ENCODE results near the gene RNF208. TPM values are rescaled to one million over a fixed set of nuclear protein-coding genes. Genes with fewer than 3 reads are reported as not detected.

The RNF208 gene
- total RNA-seq, 1 donor from 2014 or later: 4.3 TPM

DNA sequence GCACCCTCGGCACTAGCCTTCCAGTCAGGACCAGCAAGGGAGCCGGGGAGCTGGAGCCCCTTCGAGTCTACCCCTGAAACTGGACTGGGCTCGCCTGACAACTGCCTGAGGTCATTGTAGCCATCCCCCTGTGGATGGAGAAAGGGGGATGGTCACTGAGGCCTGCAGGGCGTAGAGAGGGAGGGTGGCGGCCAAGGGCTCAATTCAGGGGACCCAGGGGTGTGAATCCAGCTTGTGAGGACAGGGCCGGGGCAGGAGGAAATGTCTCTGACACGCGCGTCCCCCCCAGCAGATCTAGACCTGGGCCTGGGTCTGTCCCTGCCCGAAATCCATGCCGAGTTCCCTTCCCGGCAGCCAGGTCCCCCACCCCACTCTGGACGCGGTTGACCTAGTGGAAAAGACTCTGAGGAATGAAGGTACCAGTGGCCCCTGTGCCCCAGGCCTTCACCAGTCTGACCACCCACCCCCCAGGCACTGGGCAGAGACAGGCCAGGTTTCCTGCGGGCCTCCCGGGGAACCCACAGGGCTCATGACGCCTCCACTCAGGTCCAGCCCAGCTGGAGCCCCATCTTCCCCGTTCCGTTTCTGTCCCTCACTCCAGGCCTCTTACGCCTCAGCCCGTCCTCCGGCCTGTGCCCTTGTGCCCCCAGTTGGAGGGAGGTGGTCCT, 9.5 kb upstream of the RNF208 start:
- Mint-ChIP-seq H3K4me3 (ENCODE audit: unreplicated experiment) (no peak overlapping the region), H3K9me3 (ENCODE audit: unreplicated experiment) (no peaks in the 10 kb centered on the region), H3K27me3 (ENCODE audit: low read depth, unreplicated experiment) (no peaks in the 10 kb centered on the region), H3K4me1 (ENCODE audit: low read depth, unreplicated experiment) (no peaks in the 10 kb centered on the region), H3K36me3 (ENCODE audit: low read depth, unreplicated experiment) (no peaks in the 10 kb centered on the region), H3K27ac (ENCODE audit: unreplicated experiment) (no peak overlapping the region)
- Histone ChIP-seq H4K20me1 (ENCODE audit: insufficient read depth, low read length) (no peaks in the 10 kb centered on the region), H3K36me3 (ENCODE audit: insufficient read depth, low read length) (no peaks in the 10 kb centered on the region), H3K4me1 (ENCODE audit: insufficient read depth, low read length) (peaks cover 11% of the 10 kb centered on the region), H3K27ac (ENCODE audit: low read depth, low read length) (no peak overlapping the region), H3K4me3 (ENCODE audit: insufficient read depth, low read depth, low read length) (no peak overlapping the region), H3K4me2 (ENCODE audit: low read length) (no peak overlapping the region), H3K27me3 (ENCODE audit: insufficient read depth, low read length) (no peaks in the 10 kb centered on the region), H3K79me2 (ENCODE audit: insufficient read depth, low read length) (no peaks in the 10 kb centered on the region), H2AFZ (ENCODE audit: low read depth, low read length) (no peak overlapping the region), H3K9ac (ENCODE audit: low read length) (no peak overlapping the region), H3K9me3 (ENCODE audit: insufficient read depth, low read depth, low read length) (no peaks in the 10 kb centered on the region)
- DNase-seq (ENCODE audit: low read depth) (no peak), FAIRE-seq (no peak)
- TF ChIP-seq CTCF (IDR thresholded peaks at IDR 0.05; ENCODE audit: insufficient read depth, low read depth, low read length): no peak
- no peak for TF ChIP-seq EZH2 (IDR thresholded peaks at IDR 0.05; ENCODE audit: insufficient read depth, low read length)

DNA sequence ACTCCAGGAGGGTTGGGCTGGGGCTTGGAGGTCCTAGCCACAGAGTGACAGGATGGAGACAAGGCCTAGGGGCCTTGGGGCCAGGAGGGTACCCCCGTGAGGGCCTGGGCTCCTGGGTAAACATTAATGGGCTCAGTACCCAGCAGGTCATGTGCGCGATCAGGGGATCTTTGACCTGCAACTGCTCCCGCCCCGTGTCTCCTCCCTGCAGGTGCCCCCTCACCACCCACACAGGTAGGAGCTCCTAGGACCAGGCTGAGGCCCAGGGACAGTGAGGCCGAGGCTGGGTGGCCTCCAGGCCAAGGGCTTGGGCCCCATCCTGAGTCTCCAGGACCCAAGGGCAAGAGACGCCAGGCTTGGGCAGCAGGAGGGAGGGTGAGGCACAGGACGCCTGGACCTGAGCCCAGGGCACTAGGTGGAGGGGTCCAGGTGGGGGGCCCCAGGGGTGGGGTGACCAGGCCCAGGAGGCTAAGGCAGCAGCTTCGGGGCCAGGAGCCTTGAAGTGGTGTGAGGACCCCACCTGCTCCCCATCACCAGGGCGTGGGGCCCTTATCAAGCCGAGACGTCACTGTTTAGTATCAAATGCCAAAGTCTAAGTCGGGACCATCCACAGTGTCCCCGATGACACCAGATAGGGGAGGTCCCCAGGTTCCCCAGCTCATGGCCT, 8.8 kb upstream of the RNF208 start, which contains the start of gene SLC34A3:
Gene SLC34A3, plus strand, starts transcription at position 197 of the 667 bp plus-strand sequence. CDS start 802 bp downstream, outside the sequence.
- H3K27me3 ChIP-seq (ENCODE audit: insufficient read depth, low read length): no peaks in the 10 kb centered on the region
- H3K4me2 ChIP-seq (ENCODE audit: low read length): no peak within 1 kb of the TSS
- Mint-ChIP-seq H3K36me3 (ENCODE audit: low read depth, unreplicated experiment) (no peaks in the 10 kb centered on the region), H3K4me3 (ENCODE audit: unreplicated experiment) (no peak within 1 kb of the TSS), H3K4me1 (ENCODE audit: low read depth, unreplicated experiment) (peaks cover 4% of the 10 kb centered on the region), H3K27me3 (ENCODE audit: low read depth, unreplicated experiment) (no peaks in the 10 kb centered on the region), H3K27ac (ENCODE audit: unreplicated experiment) (no peak within 1 kb of the TSS), H3K9me3 (ENCODE audit: unreplicated experiment) (no peaks in the 10 kb centered on the region)
- H3K27ac ChIP-seq (ENCODE audit: low read depth, low read length): no peak within 1 kb of the TSS
- H3K4me3 ChIP-seq (ENCODE audit: insufficient read depth, low read depth, low read length): no peak within 1 kb of the TSS
- H4K20me1 ChIP-seq (ENCODE audit: insufficient read depth, low read length): no peaks in the 10 kb centered on the region
- no peaks in the 10 kb centered on the region for H3K9me3 ChIP-seq (ENCODE audit: insufficient read depth, low read depth, low read length)
- no peak for TF ChIP-seq EZH2 (IDR thresholded peaks at IDR 0.05; ENCODE audit: insufficient read depth, low read length)
- peaks cover 12% of the 10 kb centered on the region for H3K4me1 ChIP-seq (ENCODE audit: insufficient read depth, low read length)
- no peak within 1 kb of the TSS for H3K9ac ChIP-seq (ENCODE audit: low read length)
- H3K79me2 ChIP-seq (ENCODE audit: insufficient read depth, low read length): no peaks in the 10 kb centered on the region
- H3K36me3 ChIP-seq (ENCODE audit: insufficient read depth, low read length): no peaks in the 10 kb centered on the region
- H2AFZ ChIP-seq (ENCODE audit: low read depth, low read length): no peak within 1 kb of the TSS
- FAIRE-seq: no peak
- DNase-seq (ENCODE audit: low read depth): no peak

DNA sequence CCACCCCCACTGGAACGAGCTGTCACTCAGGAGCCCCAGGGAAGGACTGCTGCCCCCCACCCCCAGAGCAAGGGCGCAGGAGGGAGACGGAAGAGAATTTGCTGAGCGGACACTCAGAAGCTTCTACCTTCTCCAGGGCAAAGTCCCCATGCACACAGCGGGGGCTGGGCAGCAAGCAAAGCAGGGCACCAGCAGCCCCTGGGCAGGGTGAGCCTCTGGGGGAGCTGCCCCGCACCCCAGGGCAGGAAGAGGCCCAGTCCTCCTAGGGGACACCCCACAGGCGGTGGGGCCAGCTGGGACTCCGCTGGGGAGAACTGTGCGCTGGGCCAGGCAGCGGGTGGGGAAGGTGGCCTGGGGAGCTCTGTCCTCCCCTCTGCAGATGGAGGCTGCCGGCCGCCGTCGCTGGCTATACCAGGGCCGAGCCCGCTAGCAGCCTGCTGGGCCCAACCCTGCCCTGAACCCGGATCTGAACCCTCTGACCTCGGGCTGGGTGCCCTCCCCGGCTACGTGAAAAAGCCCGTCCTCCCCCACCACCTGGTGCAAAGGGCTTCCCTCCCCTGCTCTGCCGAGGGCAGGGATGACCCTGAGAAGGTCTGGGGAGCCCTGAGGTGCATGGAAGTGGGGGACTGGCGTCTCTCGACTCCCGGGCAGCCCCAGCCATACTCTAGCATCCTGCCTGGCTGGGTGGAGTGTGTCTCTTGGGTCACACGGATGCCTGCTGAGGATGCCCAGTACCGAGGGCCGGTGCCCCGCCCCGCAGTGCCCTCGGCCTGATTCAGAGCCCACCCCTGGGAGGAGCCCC, 8.1 kb upstream of the RNF208 start:
- TF ChIP-seq CTCF (IDR thresholded peaks at IDR 0.05; ENCODE audit: insufficient read depth, low read depth, low read length) (no peak), EZH2 (IDR thresholded peaks at IDR 0.05; ENCODE audit: insufficient read depth, low read length) (no peak)
- H3K27ac Mint-ChIP-seq (ENCODE audit: unreplicated experiment): no peak overlapping the region
- no peak overlapping the region for H3K4me3 ChIP-seq (ENCODE audit: insufficient read depth, low read depth, low read length)
- no peak for FAIRE-seq
- peaks cover 4% of the 10 kb centered on the region for H3K4me1 Mint-ChIP-seq (ENCODE audit: low read depth, unreplicated experiment)
- no peak overlapping the region for H2AFZ ChIP-seq (ENCODE audit: low read depth, low read length)
- H3K4me1 ChIP-seq (ENCODE audit: insufficient read depth, low read length): peaks cover 12% of the 10 kb centered on the region
- no peak for DNase-seq (ENCODE audit: low read depth)
- H3K4me2 ChIP-seq (ENCODE audit: low read length): no peak overlapping the region
- no peaks in the 10 kb centered on the region for H3K9me3 Mint-ChIP-seq (ENCODE audit: unreplicated experiment)
- no peak overlapping the region for H3K27ac ChIP-seq (ENCODE audit: low read depth, low read length)
- H3K9ac ChIP-seq (ENCODE audit: low read length): no peak overlapping the region
- H4K20me1 ChIP-seq (ENCODE audit: insufficient read depth, low read length): no peaks in the 10 kb centered on the region
- H3K27me3 Mint-ChIP-seq (ENCODE audit: low read depth, unreplicated experiment): no peaks in the 10 kb centered on the region
- H3K27me3 ChIP-seq (ENCODE audit: insufficient read depth, low read length): no peaks in the 10 kb centered on the region
- H3K36me3 ChIP-seq (ENCODE audit: insufficient read depth, low read length): no peaks in the 10 kb centered on the region
- no peak overlapping the region for H3K4me3 Mint-ChIP-seq (ENCODE audit: unreplicated experiment)
- H3K36me3 Mint-ChIP-seq (ENCODE audit: low read depth, unreplicated experiment): no peaks in the 10 kb centered on the region
- no peaks in the 10 kb centered on the region for H3K9me3 ChIP-seq (ENCODE audit: insufficient read depth, low read depth, low read length)
- no peaks in the 10 kb centered on the region for H3K79me2 ChIP-seq (ENCODE audit: insufficient read depth, low read length)
